Panc1 (cell line): ENCODE measurements around the gene KANK4. TPM values are rescaled to one million over a fixed set of nuclear protein-coding genes. Genes with fewer than 3 reads are reported as not detected.

Source experiments
- ATAC-seq: fragments of 200-7000 bp; cut with Tn5 transposase; 2 replicates; pipeline ENCODE4 v1.9.1; 2020; ENCODE audit warnings: mild to moderate bottlenecking, moderate library complexity
- BruUV-seq: library from RNA; stranded (reverse); fragments of 400-500 nt; replicated peaks from 2 replicates; lab custom pipeline; 2021; lab: Mats Ljungman, UMichigan
- CTCF ChIA-PET: fragments of 300-600 bp; sonication (Branson Sonifier 250); formaldehyde crosslinking; loops from one replicate; lab custom pipeline; 2022; ENCODE audit warnings: antibody characterized with exemption; lab: Charles Lee
- POLR2A ChIA-PET: fragments of 300-600 bp; sonication (Branson Sonifier 250); formaldehyde crosslinking; loops from one replicate; lab custom pipeline; 2022; ENCODE audit warnings: antibody characterized with exemption; lab: Charles Lee
- DNase-seq: peaks from one replicate; pipeline ENCODE4 v3.0.0-alpha.2; 2010; ENCODE audit warnings: low read depth, low spot score
- H3K27ac ChIP-seq: 2 replicates; pipeline ENCODE4 v1.5.1; 2011; ENCODE audit warnings: mild to moderate bottlenecking, low read length, inconsistent platforms
- H3K27me3 ChIP-seq: fragments of 200-500 bp; sonication (Bioruptor generic); 2 replicates; pipeline ENCODE4 v1.6.0; 2014; ENCODE audit warnings: low read length, inconsistent platforms; ENCODE audit not compliant: control insufficient read depth, insufficient read depth
- H3K36me3 ChIP-seq: fragments of 200-500 bp; sonication (Bioruptor generic); 2 replicates; pipeline ENCODE4 v1.5.1; 2014; ENCODE audit warnings: inconsistent platforms, mild to moderate bottlenecking, low read length, moderate library complexity; ENCODE audit not compliant: control insufficient read depth, insufficient read depth
- H3K4me1 ChIP-seq: 2 replicates; pipeline ENCODE4 v1.5.1; 2011; ENCODE audit warnings: inconsistent platforms, mild to moderate bottlenecking, low read length, moderate library complexity; ENCODE audit not compliant: control insufficient read depth, insufficient read depth
- H3K4me3 ChIP-seq, 2 experiments: 2 replicates each; pipeline ENCODE4 v1.5.1; 2011 to 2012; ENCODE audit warnings: low read depth in 2 of 2, low read length in 2 of 2, mild to moderate bottlenecking in 2 of 2, inconsistent platforms in 1 of 2, moderate library complexity in 1 of 2
- H3K9me3 ChIP-seq: fragments of 200-500 bp; sonication (Bioruptor generic); 2 replicates; pipeline ENCODE4 v1.5.1; 2014; ENCODE audit warnings: low read depth, mild to moderate bottlenecking, inconsistent platforms, low read length, moderate library complexity; ENCODE audit not compliant: control insufficient read depth, insufficient read depth
- CTCF ChIP-seq: fragments of 450-650 bp; IDR thresholded peaks from 2 replicates; pipeline ENCODE4 v1.5.1; 2017; ENCODE audit warnings: mild to moderate bottlenecking
- POLR2AphosphoS5 ChIP-seq: IDR thresholded peaks from 2 replicates; pipeline ENCODE4 v1.6.1; 2012; ENCODE audit warnings: mild to moderate bottlenecking, low read depth, low read length, moderate library complexity
- SIN3A ChIP-seq: IDR thresholded peaks from 2 replicates; pipeline ENCODE4 v1.6.1; 2012; ENCODE audit warnings: low read depth, mild to moderate bottlenecking, low read length, moderate library complexity, borderline replicate concordance; ENCODE audit not compliant: insufficient read depth
- TCF7L2 ChIP-seq: IDR thresholded peaks from 2 replicates; pipeline ENCODE4 v1.6.1; 2011; ENCODE audit warnings: mild to moderate bottlenecking, low read depth, low read length, inconsistent platforms
- in situ Hi-C: cut with HindIII; loops from 2 replicates; pipeline ENCODE4 v1.10.0; 2016; ENCODE audit warnings: low sequenced_read_pairs, low pct_unique_long_range_greater_than_20kb
- intact Hi-C: fragments of 100-400 bp; cut with micrococcal nuclease; formaldehyde crosslinking; loops from one replicate; pipeline ENCODE4 v1.10.0; 2022; ENCODE audit not compliant: unreplicated experiment
- total RNA-seq: library from RNA; stranded (reverse); gene quantifications from one replicate; pipeline ENCODE4 v1.2.1, GENCODE V29; 2021; ENCODE audit not compliant: unreplicated experiment
- TF ChIP-seq, protein P1 (sequence below), 2 experiments: IDR thresholded peaks; 2 replicates each; pipeline ENCODE4 v1.6.1; 2011 to 2012; ENCODE audit warnings: low read depth in 2 of 2, control low read depth in 1 of 2, low read length in 1 of 2, mild to moderate bottlenecking in 1 of 2, moderate library complexity in 1 of 2; ENCODE audit not compliant: insufficient read depth in 1 of 2

KANK4 gene
- total RNA-seq, 1 experiment from 2014 or later: 0.18 TPM

DNA sequence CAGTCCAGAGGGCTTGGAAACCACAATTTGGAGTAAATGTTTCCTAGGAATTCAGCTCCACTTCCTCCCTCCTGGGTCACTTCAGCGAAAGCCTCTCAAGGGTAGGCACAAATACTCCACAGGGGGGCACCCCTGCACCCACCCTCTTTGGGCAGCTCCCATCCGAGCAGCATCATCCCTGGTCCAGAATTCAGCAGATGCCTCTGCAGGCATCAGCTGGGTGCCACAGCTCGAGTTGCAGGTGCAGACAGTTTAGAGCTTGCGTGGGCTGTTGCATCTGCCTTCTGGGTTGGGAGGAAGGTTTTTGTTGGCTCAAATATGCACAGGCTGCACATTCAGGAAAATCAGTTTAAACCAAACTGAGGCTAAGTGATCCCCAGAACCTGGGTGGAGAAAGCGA, 25.0 kb downstream of the KANK4 start:
- Histone ChIP-seq H3K36me3 (no peaks in the 10 kb centered on the region), H3K4me1 (no peaks in the 10 kb centered on the region), H3K27me3 (peaks cover 9% of the 10 kb centered on the region), H3K27ac (no peak overlapping the region), H3K4me3 (no peak overlapping the region), H3K9me3 (no peaks in the 10 kb centered on the region)
- intact Hi-C loops (no loop called here), in situ Hi-C loops (no loop called here)
- BruUV-seq: no TSS peak
- ATAC-seq (peak; percentile 69), DNase-seq (no peak)
- TF ChIP-seq CTCF (peak; percentile 46; the same call in 1 of the 2 replicates), SIN3A (no peak)
- POLR2A ChIA-PET: interaction anchor here (0.6 kb wide), 1 partner anchor 18 kb away, joined by 3 read pairs; no protein-coding TSS in a partner anchor
- CTCF ChIA-PET: interaction anchor here (0.6 kb wide), 1 partner anchor 158 kb away, joined by 3 read pairs; no protein-coding TSS in a partner anchor

DNA sequence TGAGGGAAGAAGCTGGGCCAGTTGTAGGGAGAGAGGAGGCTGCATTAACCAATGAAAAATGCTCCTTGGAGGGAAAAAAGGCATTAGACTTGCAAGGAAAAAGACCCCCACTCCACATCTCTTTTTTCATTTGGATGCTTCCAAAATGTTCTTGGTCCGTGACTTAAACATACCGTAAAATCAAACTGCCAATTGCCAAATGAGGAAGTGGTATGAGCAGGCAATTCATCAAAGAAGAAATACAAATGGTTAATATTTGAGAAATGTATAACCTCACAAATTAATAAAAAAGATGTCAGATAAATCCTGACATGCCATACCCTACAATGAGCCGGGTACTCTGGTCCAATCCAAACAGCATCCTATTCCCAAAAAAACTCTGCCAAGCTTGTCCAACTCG, 30.6 kb downstream of the KANK4 start:
- DNase-seq (no peak), ATAC-seq (no peak)
- Histone ChIP-seq H3K9me3 (no peaks in the 10 kb centered on the region), H3K4me3 (no peak overlapping the region), H3K36me3 (no peaks in the 10 kb centered on the region), H3K27me3 (peaks cover 17% of the 10 kb centered on the region), H3K27ac (no peak overlapping the region), H3K4me1 (peaks cover 5% of the 10 kb centered on the region)
- TF ChIP-seq TCF7L2 (no peak), CTCF (no peak), SIN3A (no peak), POLR2AphosphoS5 (no peak)
- TF ChIP-seq, protein P1, sequence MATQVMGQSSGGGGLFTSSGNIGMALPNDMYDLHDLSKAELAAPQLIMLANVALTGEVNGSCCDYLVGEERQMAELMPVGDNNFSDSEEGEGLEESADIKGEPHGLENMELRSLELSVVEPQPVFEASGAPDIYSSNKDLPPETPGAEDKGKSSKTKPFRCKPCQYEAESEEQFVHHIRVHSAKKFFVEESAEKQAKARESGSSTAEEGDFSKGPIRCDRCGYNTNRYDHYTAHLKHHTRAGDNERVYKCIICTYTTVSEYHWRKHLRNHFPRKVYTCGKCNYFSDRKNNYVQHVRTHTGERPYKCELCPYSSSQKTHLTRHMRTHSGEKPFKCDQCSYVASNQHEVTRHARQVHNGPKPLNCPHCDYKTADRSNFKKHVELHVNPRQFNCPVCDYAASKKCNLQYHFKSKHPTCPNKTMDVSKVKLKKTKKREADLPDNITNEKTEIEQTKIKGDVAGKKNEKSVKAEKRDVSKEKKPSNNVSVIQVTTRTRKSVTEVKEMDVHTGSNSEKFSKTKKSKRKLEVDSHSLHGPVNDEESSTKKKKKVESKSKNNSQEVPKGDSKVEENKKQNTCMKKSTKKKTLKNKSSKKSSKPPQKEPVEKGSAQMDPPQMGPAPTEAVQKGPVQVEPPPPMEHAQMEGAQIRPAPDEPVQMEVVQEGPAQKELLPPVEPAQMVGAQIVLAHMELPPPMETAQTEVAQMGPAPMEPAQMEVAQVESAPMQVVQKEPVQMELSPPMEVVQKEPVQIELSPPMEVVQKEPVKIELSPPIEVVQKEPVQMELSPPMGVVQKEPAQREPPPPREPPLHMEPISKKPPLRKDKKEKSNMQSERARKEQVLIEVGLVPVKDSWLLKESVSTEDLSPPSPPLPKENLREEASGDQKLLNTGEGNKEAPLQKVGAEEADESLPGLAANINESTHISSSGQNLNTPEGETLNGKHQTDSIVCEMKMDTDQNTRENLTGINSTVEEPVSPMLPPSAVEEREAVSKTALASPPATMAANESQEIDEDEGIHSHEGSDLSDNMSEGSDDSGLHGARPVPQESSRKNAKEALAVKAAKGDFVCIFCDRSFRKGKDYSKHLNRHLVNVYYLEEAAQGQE (IDR thresholded peaks at IDR 0.05; ENCODE audit: insufficient read depth in 1 of 2, low read depth in 2 of 2, low read length in 1 of 2): no peak
- ChIA-PET POLR2A (no interaction called here), CTCF (no interaction called here)
- intact Hi-C loops: no loop called here
- no TSS peak for BruUV-seq
- in situ Hi-C loops: no loop called here
